Measurements from ENCODE around the gene CORO2A.

The CORO2A gene

GRCh38 chr9:98228392-98229089 lies 36.1 kb upstream of the CORO2A start:
- no peak for TF ChIP-seq CTCF (IDR thresholded peaks at IDR 0.05; ENCODE audit: borderline replicate concordance, insufficient read depth, low read depth, low read length)
- H3K4me3 ChIP-seq (ENCODE audit: low read depth, low read length) = no peak overlapping the region

- H3K4me3 ChIP-seq (ENCODE audit: low read depth, low read length) = no peak overlapping the region
- no peak for TF ChIP-seq CTCF (IDR thresholded peaks at IDR 0.05; ENCODE audit: borderline replicate concordance, insufficient read depth, low read depth, low read length)
Measured at GRCh38 chr9:98227883-98228282, 35.4 kb upstream of the CORO2A start.

GRCh38 chr9:98226957-98227356 lies 34.5 kb upstream of the CORO2A start:
- no peak for TF ChIP-seq CTCF (IDR thresholded peaks at IDR 0.05; ENCODE audit: borderline replicate concordance, insufficient read depth, low read depth, low read length)
- no peak overlapping the region for H3K4me3 ChIP-seq (ENCODE audit: low read depth, low read length)

- no peak for TF ChIP-seq CTCF (IDR thresholded peaks at IDR 0.05; ENCODE audit: borderline replicate concordance, insufficient read depth, low read depth, low read length)
- no peak overlapping the region for H3K4me3 ChIP-seq (ENCODE audit: low read depth, low read length)
Measured at GRCh38 chr9:98226516-98226915, 34.1 kb upstream of the CORO2A start.

DNA sequence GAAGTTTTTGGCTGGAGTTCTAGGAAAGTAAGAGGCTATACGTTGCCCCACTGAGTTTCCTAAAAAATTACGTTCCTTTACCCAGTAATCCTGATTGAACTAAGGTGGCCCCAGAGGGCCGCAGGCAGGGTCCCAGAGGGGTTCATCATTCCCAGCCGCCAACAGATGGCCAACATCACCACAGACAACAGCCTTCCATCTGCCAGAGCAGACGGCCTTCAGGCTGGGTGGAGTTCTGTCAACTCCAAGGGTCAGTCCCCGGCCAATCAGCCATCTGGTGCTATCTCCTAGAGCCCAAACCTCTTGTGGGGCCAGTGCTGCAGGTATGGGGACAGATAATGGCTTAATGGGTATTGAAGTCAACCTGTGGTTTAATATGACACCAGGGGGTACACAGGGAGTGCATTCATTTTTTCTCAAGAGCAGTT lies 32.6 kb upstream of the CORO2A start:
- no peak for TF ChIP-seq CTCF (IDR thresholded peaks at IDR 0.05; ENCODE audit: borderline replicate concordance, insufficient read depth, low read depth, low read length)
- no peak overlapping the region for H3K4me3 ChIP-seq (ENCODE audit: low read depth, low read length)

- TF ChIP-seq CTCF (IDR thresholded peaks at IDR 0.05; ENCODE audit: borderline replicate concordance, insufficient read depth, low read depth, low read length) = no peak
- no peak overlapping the region for H3K4me3 ChIP-seq (ENCODE audit: low read depth, low read length)
Measured at GRCh38 chr9:98222885-98223691, 30.7 kb upstream of the CORO2A start.

- no peak for TF ChIP-seq CTCF (IDR thresholded peaks at IDR 0.05; ENCODE audit: borderline replicate concordance, insufficient read depth, low read depth, low read length)
- H3K4me3 ChIP-seq (ENCODE audit: low read depth, low read length) = no peak overlapping the region
Measured at GRCh38 chr9:98220911-98221310, 28.5 kb upstream of the CORO2A start.

Measured in GM12875 (cell line).